ENCODE measurements around the gene GFPT2.

The GFPT2 gene

DNA sequence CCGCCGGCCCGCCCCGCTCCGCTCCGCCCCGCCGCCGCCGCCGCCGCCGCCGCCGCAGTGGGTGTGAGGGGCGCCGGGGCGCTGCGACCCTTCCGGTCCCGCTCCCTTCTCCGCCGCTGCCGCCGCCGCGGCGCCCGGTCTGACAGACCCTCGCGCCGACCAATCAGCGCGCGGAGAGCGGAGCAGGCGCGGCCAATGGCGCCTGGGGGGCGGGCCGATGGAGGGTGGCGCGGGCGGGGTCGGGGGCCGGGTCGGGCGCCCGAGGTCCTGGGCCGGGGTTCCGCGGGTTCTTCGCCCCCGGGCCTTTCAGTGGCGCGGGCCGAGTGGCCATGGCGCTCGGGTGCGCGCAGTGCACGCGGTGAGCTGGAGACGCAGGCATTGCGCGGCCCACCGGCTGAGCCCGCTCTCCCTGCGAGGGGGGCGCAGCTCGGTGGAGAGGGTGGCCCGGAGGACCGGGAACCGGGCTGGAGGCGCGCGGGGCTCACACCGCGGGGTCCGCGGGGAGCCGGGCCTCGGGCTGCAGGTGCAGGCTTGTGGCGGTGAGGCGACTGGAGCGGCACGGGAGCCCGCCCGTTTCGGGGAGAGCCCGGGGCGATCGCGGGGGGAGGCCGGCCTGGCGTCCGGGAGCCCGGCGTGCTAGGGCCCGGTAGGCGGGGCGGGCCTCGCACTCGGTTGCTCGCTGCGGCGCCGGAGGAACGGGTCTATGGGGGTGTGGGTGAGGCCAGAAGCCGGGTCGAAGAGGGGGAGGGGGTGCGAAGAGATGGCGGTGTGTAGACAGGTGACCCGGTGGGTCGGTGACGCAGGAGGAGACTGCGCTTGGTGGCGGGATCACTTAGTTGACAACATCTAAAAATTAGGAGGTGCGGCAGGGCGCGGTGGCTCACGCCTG lies 60.9 kb downstream of the GFPT2 start, which contains the start of gene MAPK9:
Gene MAPK9, minus strand, starts transcription at position 141 of the 889 bp plus-strand sequence. CDS start 11,522 bp downstream, outside the sequence.
- ChIA-PET CTCF (interaction anchor here (0.6 to 4.3 kb wide), 15 partner anchors 9 to 313 kb away, joined by 3 to 55 read pairs (median 5); partner anchors contain the start of gene RASGEF1C), POLR2A (ENCODE audit: low non-redundant PET) (interaction anchor here (0.6 kb wide), 1 partner anchor 25 kb away, joined by 3 read pairs; no protein-coding TSS in a partner anchor)
- DNase-seq (ENCODE audit: low spot score): peak; percentile 97
- peak within 1 kb of the TSS; percentile 85 for H3K27ac ChIP-seq
- TF ChIP-seq, protein P1, sequence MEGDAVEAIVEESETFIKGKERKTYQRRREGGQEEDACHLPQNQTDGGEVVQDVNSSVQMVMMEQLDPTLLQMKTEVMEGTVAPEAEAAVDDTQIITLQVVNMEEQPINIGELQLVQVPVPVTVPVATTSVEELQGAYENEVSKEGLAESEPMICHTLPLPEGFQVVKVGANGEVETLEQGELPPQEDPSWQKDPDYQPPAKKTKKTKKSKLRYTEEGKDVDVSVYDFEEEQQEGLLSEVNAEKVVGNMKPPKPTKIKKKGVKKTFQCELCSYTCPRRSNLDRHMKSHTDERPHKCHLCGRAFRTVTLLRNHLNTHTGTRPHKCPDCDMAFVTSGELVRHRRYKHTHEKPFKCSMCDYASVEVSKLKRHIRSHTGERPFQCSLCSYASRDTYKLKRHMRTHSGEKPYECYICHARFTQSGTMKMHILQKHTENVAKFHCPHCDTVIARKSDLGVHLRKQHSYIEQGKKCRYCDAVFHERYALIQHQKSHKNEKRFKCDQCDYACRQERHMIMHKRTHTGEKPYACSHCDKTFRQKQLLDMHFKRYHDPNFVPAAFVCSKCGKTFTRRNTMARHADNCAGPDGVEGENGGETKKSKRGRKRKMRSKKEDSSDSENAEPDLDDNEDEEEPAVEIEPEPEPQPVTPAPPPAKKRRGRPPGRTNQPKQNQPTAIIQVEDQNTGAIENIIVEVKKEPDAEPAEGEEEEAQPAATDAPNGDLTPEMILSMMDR (conservative IDR thresholded peaks at IDR 0.05; ENCODE audit: low read depth): no peak

DNA sequence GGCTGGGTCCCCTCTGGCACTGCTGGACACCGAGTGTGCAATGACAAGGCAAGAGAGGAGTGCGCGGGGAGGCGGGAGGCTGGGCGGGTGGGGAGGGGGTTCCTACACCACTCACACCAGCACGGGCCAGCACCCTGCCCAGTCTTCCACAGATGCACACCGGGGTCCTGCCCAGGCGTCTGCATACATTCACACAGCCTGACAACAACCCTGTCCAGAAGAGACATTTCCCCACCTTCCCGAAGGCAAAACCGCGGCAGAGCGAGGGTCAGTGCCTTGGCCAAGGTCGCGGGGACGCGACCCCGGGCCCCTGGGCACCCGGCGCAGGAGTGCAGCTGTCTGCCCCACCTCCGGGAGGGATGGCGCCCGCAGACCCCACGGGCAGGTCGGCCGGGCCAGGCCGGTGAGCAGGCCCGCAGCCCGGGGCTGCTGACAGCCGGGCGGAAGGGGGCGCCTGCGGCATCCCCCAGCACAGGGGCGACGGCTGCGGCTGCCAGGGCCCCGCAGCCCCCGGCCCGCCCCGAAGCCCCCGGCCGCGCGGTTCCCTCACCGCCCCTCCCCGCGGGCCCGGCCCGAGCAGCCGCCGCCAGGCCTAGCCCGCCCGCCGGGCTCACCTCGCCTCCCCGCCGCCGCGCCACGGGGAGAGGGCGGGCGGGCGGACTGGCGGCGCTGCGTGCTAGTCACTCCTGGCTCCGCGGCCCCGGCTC lies 61.7 kb downstream of the GFPT2 start:
- ChIA-PET POLR2A (ENCODE audit: low non-redundant PET) (no interaction called here), CTCF (interaction anchor here (0.6 to 2.3 kb wide), 6 partner anchors 23 to 357 kb away, joined by 3 to 12 read pairs (median 4); no protein-coding TSS in a partner anchor)
- DNase-seq (ENCODE audit: low spot score): peak; percentile 27
- TF ChIP-seq, protein P1 (conservative IDR thresholded peaks at IDR 0.05; ENCODE audit: low read depth): peak; percentile 42
- peak overlapping the region; percentile 85 for H3K27ac ChIP-seq

DNA sequence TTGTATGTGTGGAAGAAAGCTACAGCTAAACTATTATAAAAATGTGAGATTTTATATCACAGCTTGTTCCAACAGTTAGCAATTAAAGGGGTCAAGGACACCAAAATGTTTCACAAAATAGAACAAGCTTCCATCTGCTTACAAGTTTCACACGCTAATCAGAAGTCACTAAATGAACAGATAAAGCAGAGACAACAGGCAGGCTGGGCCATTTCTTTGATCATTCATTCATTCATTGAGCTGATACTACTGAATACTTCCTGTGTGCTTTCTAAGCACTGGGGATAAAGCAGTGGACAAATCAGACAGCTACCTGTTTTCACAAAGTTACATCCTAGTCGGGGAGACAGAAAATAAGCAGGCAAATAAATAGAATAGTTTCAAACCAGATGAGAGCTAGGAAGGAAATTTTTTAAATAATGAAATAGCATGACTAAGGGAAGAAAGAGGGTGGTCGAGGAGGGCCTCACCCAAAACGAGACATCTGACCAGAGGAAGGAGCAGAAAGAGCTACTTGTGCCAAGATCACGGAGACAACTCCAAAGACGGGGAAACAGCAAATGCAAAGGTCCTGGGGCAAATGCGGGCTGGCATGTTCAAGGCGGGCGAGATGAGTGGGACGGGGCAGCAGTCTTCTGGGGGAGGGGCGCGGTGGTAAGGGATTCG lies 62.4 kb downstream of the GFPT2 start:
- no peak for DNase-seq (ENCODE audit: low spot score)
- peak overlapping the region; percentile 85 for H3K27ac ChIP-seq
- TF ChIP-seq, protein P1 (conservative IDR thresholded peaks at IDR 0.05; ENCODE audit: low read depth): no peak
- POLR2A ChIA-PET (ENCODE audit: low non-redundant PET): interaction anchor here (0.5 kb wide), 1 partner anchor 219 kb away, joined by 10 read pairs; no protein-coding TSS in a partner anchor
- CTCF ChIA-PET: interaction anchor here (0.6 to 2.3 kb wide), 6 partner anchors 24 to 358 kb away, joined by 3 to 12 read pairs (median 3); no protein-coding TSS in a partner anchor

DNA sequence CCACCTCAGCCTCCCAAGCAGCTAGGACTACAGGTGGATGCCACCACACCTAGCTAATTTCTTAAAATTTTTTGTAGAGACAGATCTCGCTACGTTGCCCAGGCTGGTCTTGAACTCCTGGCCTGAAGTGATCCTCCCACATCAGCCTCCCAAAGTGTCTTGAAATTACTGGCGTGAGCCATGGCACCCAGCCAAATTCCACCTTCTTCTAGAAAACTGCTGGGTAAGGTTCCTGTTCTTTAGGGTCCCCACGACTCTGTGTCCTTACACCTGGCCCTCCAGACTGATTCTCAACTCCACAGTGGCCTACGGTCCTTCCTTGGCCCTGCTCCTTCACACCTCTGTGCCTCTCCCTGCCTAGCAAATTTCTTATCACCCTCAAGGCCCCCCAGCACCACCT lies 63.2 kb downstream of the GFPT2 start:
- CTCF ChIA-PET: interaction anchor here (1.2 to 2.3 kb wide), 2 partner anchors 38 to 77 kb away, joined by 3 to 12 read pairs; no protein-coding TSS in a partner anchor
- TF ChIP-seq, protein P1 (conservative IDR thresholded peaks at IDR 0.05; ENCODE audit: low read depth): no peak
- H3K27ac ChIP-seq: no peak overlapping the region
- POLR2A ChIA-PET (ENCODE audit: low non-redundant PET): interaction anchor here (0.9 kb wide), 1 partner anchor 34 kb away, joined by 4 read pairs; no protein-coding TSS in a partner anchor
- DNase-seq (ENCODE audit: low spot score): no peak

DNA sequence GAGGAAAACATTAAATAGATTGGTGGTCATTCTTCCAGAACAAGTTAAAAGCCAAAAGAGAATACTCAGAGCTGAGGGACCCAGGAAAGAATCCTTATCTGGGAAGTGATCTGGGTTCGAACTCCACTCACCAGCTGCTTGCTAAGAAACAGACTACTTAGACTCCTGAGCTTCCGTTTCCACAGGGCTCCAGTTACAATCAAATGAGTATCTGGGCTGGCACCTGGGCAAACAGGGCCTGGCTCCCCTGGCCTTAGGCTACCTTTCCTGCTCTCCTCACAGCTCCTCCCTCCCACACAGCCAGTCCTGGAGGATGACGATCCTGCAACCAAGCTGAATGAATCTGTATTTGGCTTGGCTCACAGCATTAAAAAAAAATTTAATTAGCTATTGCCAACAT lies 63.7 kb downstream of the GFPT2 start:
- POLR2A ChIA-PET (ENCODE audit: low non-redundant PET): interaction anchor here (0.9 kb wide), 1 partner anchor 34 kb away, joined by 4 read pairs; no protein-coding TSS in a partner anchor
- peak; percentile 54 for DNase-seq (ENCODE audit: low spot score)
- H3K27ac ChIP-seq: no peak overlapping the region
- CTCF ChIA-PET: interaction anchor here (0.7 to 2.3 kb wide), 2 partner anchors 39 to 65 kb away, joined by 5 to 12 read pairs; no protein-coding TSS in a partner anchor
- TF ChIP-seq, protein P1 (conservative IDR thresholded peaks at IDR 0.05; ENCODE audit: low read depth): no peak

Data from RWPE1 (cell line).